ENCODE results near the gene PZP. TPM values are rescaled to one million over a fixed set of nuclear protein-coding genes. Genes with fewer than 3 reads are reported as not detected.
"Not testable (repeated sequence)": the region's sequence is repeated elsewhere in the genome, so short reads cannot be mapped to it uniquely, and the experiment has no call there.

PZP gene
- total and polyA plus RNA-seq, 2 donors (not counting 1 experiment from before 2014, with no cell fraction given), result not detected

DNA sequence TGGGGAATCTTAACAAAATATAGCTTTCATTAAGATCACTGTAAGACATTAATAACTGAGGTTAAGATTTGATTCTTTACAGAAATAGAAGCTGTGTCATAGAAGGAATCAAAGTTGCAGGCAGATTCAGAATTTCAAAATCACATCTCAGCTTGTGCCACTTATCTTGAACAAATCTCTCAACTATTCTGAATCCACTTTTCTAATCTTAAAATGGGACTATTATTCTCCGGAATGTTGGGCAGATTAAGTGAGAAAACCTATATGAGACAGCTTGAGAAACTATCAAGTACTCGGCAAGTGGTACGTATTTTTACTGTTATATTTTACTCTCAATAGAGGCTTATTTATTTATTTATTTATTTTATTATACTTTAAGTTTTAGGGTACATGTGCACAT, 28.4 kb downstream of the PZP start:
- Mint-ChIP-seq H3K9me3 (ENCODE audit: insufficient read depth) (no peaks in the 10 kb centered on the region), H3K4me3 (no peak overlapping the region), H3K4me1 (no peaks in the 10 kb centered on the region), H3K27me3 (peaks cover 11% of the 10 kb centered on the region), H3K27ac (no peak overlapping the region)
- H3K27ac ChIP-seq (ENCODE audit: low read length in 2 of 2), result no peak overlapping the region
- ATAC-seq (ENCODE audit: low read depth) (no peak), DNase-seq (no peak)
- no peak overlapping the region for H3K4me3 ChIP-seq (ENCODE audit: control extremely low read depth in 1 of 5, extremely low read depth in 1 of 5, insufficient read depth in 1 of 5, low read depth in 2 of 5, low read length in 4 of 5)
- no peaks in the 10 kb centered on the region for H3K4me1 ChIP-seq (ENCODE audit: control insufficient read depth in 2 of 2, insufficient read depth in 2 of 2, low read length in 2 of 2)
- CTCF ChIA-PET, result interaction anchor here (1.1 kb wide), 1 partner anchor 130 kb away, joined by 4 read pairs; no protein-coding TSS in a partner anchor
- no peak overlapping the region for H2AFZ ChIP-seq (ENCODE audit: insufficient read depth, low read depth, low read length, poor library complexity, severe bottlenecking)
- no peaks in the 10 kb centered on the region for H3K79me2 ChIP-seq (ENCODE audit: control insufficient read depth, insufficient read depth, low read length)
- no peaks in the 10 kb centered on the region for H4K20me1 ChIP-seq (ENCODE audit: control insufficient read depth, insufficient read depth, low read length, poor library complexity, severe bottlenecking)
- peaks cover 0 to 3% (median 1%) of the 10 kb centered on the region in 3 donors for H3K9me3 ChIP-seq (ENCODE audit: control extremely low read depth in 1 of 3, control insufficient read depth in 2 of 3, insufficient read depth in 1 of 3, low read length in 2 of 3)
- no peak overlapping the region for H3K9ac ChIP-seq (ENCODE audit: low read length)
- POLR2A ChIA-PET, result no interaction called here
- H3K27me3 ChIP-seq (replicated peaks in 1 of 4; ENCODE audit: control extremely low read depth in 1 of 4, control insufficient read depth in 3 of 4, insufficient read depth in 4 of 4, low read length in 3 of 4), result no peaks in the 10 kb centered on the region
- TF ChIP-seq, protein P1, sequence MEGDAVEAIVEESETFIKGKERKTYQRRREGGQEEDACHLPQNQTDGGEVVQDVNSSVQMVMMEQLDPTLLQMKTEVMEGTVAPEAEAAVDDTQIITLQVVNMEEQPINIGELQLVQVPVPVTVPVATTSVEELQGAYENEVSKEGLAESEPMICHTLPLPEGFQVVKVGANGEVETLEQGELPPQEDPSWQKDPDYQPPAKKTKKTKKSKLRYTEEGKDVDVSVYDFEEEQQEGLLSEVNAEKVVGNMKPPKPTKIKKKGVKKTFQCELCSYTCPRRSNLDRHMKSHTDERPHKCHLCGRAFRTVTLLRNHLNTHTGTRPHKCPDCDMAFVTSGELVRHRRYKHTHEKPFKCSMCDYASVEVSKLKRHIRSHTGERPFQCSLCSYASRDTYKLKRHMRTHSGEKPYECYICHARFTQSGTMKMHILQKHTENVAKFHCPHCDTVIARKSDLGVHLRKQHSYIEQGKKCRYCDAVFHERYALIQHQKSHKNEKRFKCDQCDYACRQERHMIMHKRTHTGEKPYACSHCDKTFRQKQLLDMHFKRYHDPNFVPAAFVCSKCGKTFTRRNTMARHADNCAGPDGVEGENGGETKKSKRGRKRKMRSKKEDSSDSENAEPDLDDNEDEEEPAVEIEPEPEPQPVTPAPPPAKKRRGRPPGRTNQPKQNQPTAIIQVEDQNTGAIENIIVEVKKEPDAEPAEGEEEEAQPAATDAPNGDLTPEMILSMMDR (IDR thresholded peaks at IDR 0.05), result no peak
- TF ChIP-seq EZH2 (IDR thresholded peaks at IDR 0.05; ENCODE audit: borderline replicate concordance, insufficient read depth, low read depth, low read length, poor library complexity, severe bottlenecking), result no peak
- no peaks in the 10 kb centered on the region for H3K36me3 ChIP-seq (replicated peaks in 1 of 2; ENCODE audit: control extremely low read depth in 1 of 2, control insufficient read depth in 1 of 2, extremely low read depth in 1 of 2, insufficient read depth in 2 of 2, low read length in 1 of 2)
- no peak overlapping the region for H3K4me2 ChIP-seq (replicated peaks; ENCODE audit: low read depth, low read length, poor library complexity, severe bottlenecking)
- WGBS (ENCODE audit: insufficient coverage), result no CpG with 5 or more reads among the region's 3 CpGs
- intact Hi-C loops (cut with micrococcal nuclease), result no loop called here

DNA sequence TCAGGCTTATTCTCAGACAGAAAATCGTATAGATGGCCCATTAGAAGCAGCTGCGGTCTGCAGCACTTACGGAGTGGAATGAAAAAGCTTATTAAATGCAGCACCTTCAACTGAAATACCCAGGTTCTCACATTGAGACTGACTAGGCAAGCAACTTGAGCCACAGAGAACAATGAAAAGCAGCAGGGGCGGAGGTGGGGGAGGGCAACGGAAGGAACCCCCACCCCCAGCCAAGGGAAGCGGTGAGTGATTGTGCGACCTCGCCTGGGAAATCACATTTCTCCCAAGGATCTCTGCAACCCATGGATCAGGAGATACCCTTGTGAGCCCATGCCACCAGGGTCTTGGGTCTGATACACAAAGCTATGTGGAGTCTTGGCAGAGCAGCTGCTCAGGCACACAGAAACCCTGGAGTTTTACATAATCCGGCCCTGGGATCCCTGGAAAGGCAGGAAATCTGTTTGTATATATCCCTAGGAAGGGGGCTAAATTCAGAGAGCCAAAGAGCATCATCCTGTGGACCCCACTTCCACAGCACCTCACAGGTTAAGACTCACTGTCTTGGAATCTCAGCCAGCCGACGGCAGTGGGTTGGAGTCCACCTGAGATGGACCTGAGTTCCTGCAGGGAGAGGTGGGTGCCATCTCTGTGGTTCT, 38.1 kb downstream of the PZP start:
- Mint-ChIP-seq H3K9me3 (ENCODE audit: insufficient read depth) (no peaks in the 10 kb centered on the region), H3K4me1 (no peaks in the 10 kb centered on the region), H3K27ac (no peak overlapping the region), H3K4me3 (no peak overlapping the region), H3K27me3 (peaks cover 36% of the 10 kb centered on the region)
- Histone ChIP-seq H3K9me3 (ENCODE audit: control extremely low read depth in 1 of 3, control insufficient read depth in 2 of 3, insufficient read depth in 1 of 3, low read length in 2 of 3) (peaks cover 0 to 8% (median 0%) of the 10 kb centered on the region in 3 donors), H3K9ac (ENCODE audit: low read length) (no peak overlapping the region), H3K4me3 (ENCODE audit: control extremely low read depth in 1 of 5, extremely low read depth in 1 of 5, insufficient read depth in 1 of 5, low read depth in 2 of 5, low read length in 4 of 5) (no peak overlapping the region), H3K4me2 (replicated peaks; ENCODE audit: low read depth, low read length, poor library complexity, severe bottlenecking) (no peak overlapping the region), H2AFZ (ENCODE audit: insufficient read depth, low read depth, low read length, poor library complexity, severe bottlenecking) (no peak overlapping the region), H4K20me1 (ENCODE audit: control insufficient read depth, insufficient read depth, low read length, poor library complexity, severe bottlenecking) (no peaks in the 10 kb centered on the region), H3K27ac (ENCODE audit: low read length in 2 of 2) (no peak overlapping the region), H3K36me3 (replicated peaks in 1 of 2; ENCODE audit: control extremely low read depth in 1 of 2, control insufficient read depth in 1 of 2, extremely low read depth in 1 of 2, insufficient read depth in 2 of 2, low read length in 1 of 2) (no peaks in the 10 kb centered on the region), H3K27me3 (replicated peaks in 1 of 4; ENCODE audit: control extremely low read depth in 1 of 4, control insufficient read depth in 3 of 4, insufficient read depth in 4 of 4, low read length in 3 of 4) (peaks cover 0 to 7% (median 0%) of the 10 kb centered on the region in 4 experiments), H3K4me1 (ENCODE audit: control insufficient read depth in 2 of 2, insufficient read depth in 2 of 2, low read length in 2 of 2) (no peaks in the 10 kb centered on the region), H3K79me2 (ENCODE audit: control insufficient read depth, insufficient read depth, low read length) (no peaks in the 10 kb centered on the region)
- ATAC-seq (ENCODE audit: low read depth) (no peak), DNase-seq (no peak)
- TF ChIP-seq, protein P1 (IDR thresholded peaks at IDR 0.05), result no peak
- intact Hi-C loops (cut with micrococcal nuclease), result no loop called here
- ChIA-PET POLR2A (no interaction called here), CTCF (no interaction called here)
- WGBS (ENCODE audit: insufficient coverage), result 89% methylated on average over 4 of the region's 11 CpGs

- POLR2A ChIA-PET; ATAC-seq (ENCODE audit: low read depth): not testable (repeated sequence)
- no CpG with 5 or more reads among the region's 5 CpGs for WGBS (ENCODE audit: insufficient coverage)
Observed at GRCh38 chr12:9167345-9167744, 40.9 kb downstream of the PZP start.

More at GRCh38 chr12:9167345-9167744, 40.9 kb downstream of the PZP start:
- H3K4me1 ChIP-seq (ENCODE audit: control insufficient read depth in 2 of 2, insufficient read depth in 2 of 2, low read length in 2 of 2); H3K4me2 ChIP-seq (replicated peaks; ENCODE audit: low read depth, low read length, poor library complexity, severe bottlenecking); H2AFZ ChIP-seq (ENCODE audit: insufficient read depth, low read depth, low read length, poor library complexity, severe bottlenecking); H3K27ac ChIP-seq (ENCODE audit: low read length in 2 of 2); H3K9ac ChIP-seq (ENCODE audit: low read length); H3K36me3 ChIP-seq (replicated peaks in 1 of 2; ENCODE audit: control extremely low read depth in 1 of 2, control insufficient read depth in 1 of 2, extremely low read depth in 1 of 2, insufficient read depth in 2 of 2, low read length in 1 of 2); CTCF ChIA-PET; H3K9me3 ChIP-seq (ENCODE audit: control extremely low read depth in 1 of 3, control insufficient read depth in 2 of 3, insufficient read depth in 1 of 3, low read length in 2 of 3); H3K9me3 Mint-ChIP-seq (ENCODE audit: insufficient read depth); H3K4me1 Mint-ChIP-seq; H3K27me3 ChIP-seq (replicated peaks in 1 of 4; ENCODE audit: control extremely low read depth in 1 of 4, control insufficient read depth in 3 of 4, insufficient read depth in 4 of 4, low read length in 3 of 4); DNase-seq; H4K20me1 ChIP-seq (ENCODE audit: control insufficient read depth, insufficient read depth, low read length, poor library complexity, severe bottlenecking); intact Hi-C loops (cut with micrococcal nuclease); H3K4me3 ChIP-seq (ENCODE audit: control extremely low read depth in 1 of 5, extremely low read depth in 1 of 5, insufficient read depth in 1 of 5, low read depth in 2 of 5, low read length in 4 of 5); H3K79me2 ChIP-seq (ENCODE audit: control insufficient read depth, insufficient read depth, low read length); H3K27ac Mint-ChIP-seq; H3K4me3 Mint-ChIP-seq: not testable (repeated sequence)
- H3K27me3 Mint-ChIP-seq, result peaks cover 40% of the 10 kb centered on the region

All from B cell (primary cell).